Keratinocyte (primary cell): ENCODE results near the gene ARHGEF37. TPM values are rescaled to one million over a fixed set of nuclear protein-coding genes. Genes with fewer than 3 reads are reported as not detected.

Experiments used
- DNase-seq: peaks from one replicate; pipeline ENCODE4 v3.0.0-alpha.2; 2011; ENCODE audit warnings: low read depth, missing footprints, low spot score
- FAIRE-seq: peaks from 2 replicates; lab custom pipeline; 2011; peaks lifted over from hg19 to GRCh38; lab: Jason Lieb, UNC
- H2AFZ ChIP-seq: 2 replicates; pipeline ENCODE4 v1.6.0; 2012; ENCODE audit warnings: low read length, control low read depth, inconsistent platforms; ENCODE audit not compliant: control insufficient read depth
- H3K27ac ChIP-seq: 2 replicates; pipeline ENCODE4 v1.5.1; 2011; ENCODE audit warnings: low read length; ENCODE audit not compliant: control insufficient read depth, insufficient read depth
- H3K27me3 ChIP-seq: 3 replicates; pipeline ENCODE4 v1.6.0; 2011; ENCODE audit warnings: low read length; ENCODE audit not compliant: control insufficient read depth, insufficient read depth; ENCODE audit errors: extremely low read depth
- H3K36me3 ChIP-seq, 2 experiments: 2 replicates in 1 of 2; 3 replicates in 1 of 2; pipeline ENCODE4 v1.5.1; 2011; ENCODE audit warnings: low read length in 2 of 2, mild to moderate bottlenecking in 1 of 2; ENCODE audit not compliant: control insufficient read depth in 2 of 2, insufficient read depth in 2 of 2; ENCODE audit errors: extremely low read depth in 1 of 2
- H3K4me1 ChIP-seq: 3 replicates; pipeline ENCODE4 v1.5.1; 2011; ENCODE audit warnings: low read length; ENCODE audit not compliant: control insufficient read depth, insufficient read depth; ENCODE audit errors: extremely low read depth
- H3K4me2 ChIP-seq: 3 replicates; pipeline ENCODE4 v1.6.0; 2011; ENCODE audit warnings: low read depth, low read length; ENCODE audit not compliant: control insufficient read depth, insufficient read depth; ENCODE audit errors: extremely low read depth
- H3K4me3 ChIP-seq, 3 experiments: fragments of 200-600 bp in 1 of 3; sonication (generic) in 1 of 3; 2 replicates in 2 of 3; 3 replicates in 1 of 3; pipeline ENCODE4 v1.5.1; 2011 to 2016; ENCODE audit warnings: low read length in 3 of 3, mild to moderate bottlenecking in 3 of 3, control low read depth in 2 of 3, inconsistent platforms in 1 of 3, low read depth in 1 of 3, mixed read lengths in 1 of 3, mixed run types in 1 of 3, moderate library complexity in 1 of 3; ENCODE audit not compliant: control insufficient read depth in 2 of 3, insufficient read depth in 2 of 3; ENCODE audit errors: extremely low read depth in 1 of 3
- H3K79me2 ChIP-seq: 2 replicates; pipeline ENCODE4 v1.6.0; 2012; ENCODE audit warnings: low read length; ENCODE audit not compliant: control insufficient read depth, insufficient read depth
- H3K9ac ChIP-seq: 3 replicates; pipeline ENCODE4 v1.6.0; 2011; ENCODE audit warnings: low read length; ENCODE audit not compliant: control insufficient read depth, insufficient read depth; ENCODE audit errors: extremely low read depth
- H3K9me1 ChIP-seq: 3 replicates; pipeline ENCODE4 v1.6.0; 2011; ENCODE audit warnings: low read length; ENCODE audit not compliant: control insufficient read depth, insufficient read depth; ENCODE audit errors: extremely low read depth
- H3K9me3 ChIP-seq: 2 replicates; pipeline ENCODE4 v1.5.1; 2012; ENCODE audit warnings: low read depth, low read length; ENCODE audit not compliant: control insufficient read depth
- H4K20me1 ChIP-seq: 3 replicates; pipeline ENCODE4 v1.6.0; 2011; ENCODE audit warnings: low read length; ENCODE audit not compliant: control insufficient read depth, insufficient read depth; ENCODE audit errors: extremely low read depth
- EZH2 ChIP-seq: IDR thresholded peaks from one replicate; pipeline ENCODE4 v1.6.1; 2012; ENCODE audit warnings: inconsistent platforms, mild to moderate bottlenecking, low read length, moderate library complexity
- dilution Hi-C: fragments of 300-500 bp; cut with MboI; formaldehyde crosslinking; loops from one replicate; pipeline ENCODE4 v1.7.0; 2020; ENCODE audit warnings: low sequenced_read_pairs; ENCODE audit not compliant: extremely low pct_ligation_motif_present
- polyA plus RNA-seq, 5 experiments: library from polyadenylated mRNA; depleted of rRNA in 3 of 5; stranded (reverse) in 3 of 5; stranded (forward) in 1 of 5; unstranded in 1 of 5; fragments of >200 nt; gene quantifications; 1 replicate in 1 of 5; 2 replicates in 3 of 5; 3 replicates in 1 of 5; pipeline versions ENCODE4 v1.2.1 to v1.2.3, GENCODE V29; 2011 to 2012; ENCODE audit warnings: missing spikeins in 2 of 5, low read depth in 1 of 5, low replicate concordance in 1 of 5
- TF ChIP-seq, protein P1 (sequence below), 3 experiments: IDR thresholded peaks in 1 of 3; conservative IDR thresholded peaks in 1 of 3; optimal IDR thresholded peaks in 1 of 3; 2 replicates in 2 of 3; 3 replicates in 1 of 3; pipeline versions ENCODE3 to v1.5.1; 2011; ENCODE audit warnings: low read length in 3 of 3, mild to moderate bottlenecking in 3 of 3, moderate library complexity in 2 of 3, control low read depth in 1 of 3, inconsistent platforms in 1 of 3; ENCODE audit not compliant: insufficient read depth in 2 of 3; ENCODE audit errors: extremely low read depth in 1 of 3

ARHGEF37 gene
- polyA plus RNA-seq, 1 donor (not counting 4 experiments of a cell fraction or from before 2014, with no cell fraction given): 8.7 TPM

GRCh38 chr5:149682532-149683075, 101.3 kb downstream of the ARHGEF37 start:
- Histone ChIP-seq H3K4me1 (no peaks in the 10 kb centered on the region), H3K9me3 (no peaks in the 10 kb centered on the region), H3K79me2 (no peaks in the 10 kb centered on the region), H3K9me1 (no peaks in the 10 kb centered on the region), H3K27me3 (peaks cover 20% of the 10 kb centered on the region), H3K4me2 (no peak overlapping the region), H3K4me3 (no peak overlapping the region), H2AFZ (no peak overlapping the region), H3K36me3 (no peaks in the 10 kb centered on the region), H3K27ac (no peak overlapping the region), H3K9ac (no peak overlapping the region), H4K20me1 (no peaks in the 10 kb centered on the region)
- dilution Hi-C loops: no loop called here
- TF ChIP-seq, protein P1, sequence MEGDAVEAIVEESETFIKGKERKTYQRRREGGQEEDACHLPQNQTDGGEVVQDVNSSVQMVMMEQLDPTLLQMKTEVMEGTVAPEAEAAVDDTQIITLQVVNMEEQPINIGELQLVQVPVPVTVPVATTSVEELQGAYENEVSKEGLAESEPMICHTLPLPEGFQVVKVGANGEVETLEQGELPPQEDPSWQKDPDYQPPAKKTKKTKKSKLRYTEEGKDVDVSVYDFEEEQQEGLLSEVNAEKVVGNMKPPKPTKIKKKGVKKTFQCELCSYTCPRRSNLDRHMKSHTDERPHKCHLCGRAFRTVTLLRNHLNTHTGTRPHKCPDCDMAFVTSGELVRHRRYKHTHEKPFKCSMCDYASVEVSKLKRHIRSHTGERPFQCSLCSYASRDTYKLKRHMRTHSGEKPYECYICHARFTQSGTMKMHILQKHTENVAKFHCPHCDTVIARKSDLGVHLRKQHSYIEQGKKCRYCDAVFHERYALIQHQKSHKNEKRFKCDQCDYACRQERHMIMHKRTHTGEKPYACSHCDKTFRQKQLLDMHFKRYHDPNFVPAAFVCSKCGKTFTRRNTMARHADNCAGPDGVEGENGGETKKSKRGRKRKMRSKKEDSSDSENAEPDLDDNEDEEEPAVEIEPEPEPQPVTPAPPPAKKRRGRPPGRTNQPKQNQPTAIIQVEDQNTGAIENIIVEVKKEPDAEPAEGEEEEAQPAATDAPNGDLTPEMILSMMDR (optimal IDR thresholded peaks at IDR 0.05 in 1 of 3, IDR thresholded peaks at IDR 0.05 in 1 of 3, conservative IDR thresholded peaks at IDR 0.05 in 1 of 3; ENCODE audit: extremely low read depth in 1 of 3, insufficient read depth in 2 of 3, low read length in 3 of 3): no peak
- no peak for TF ChIP-seq EZH2
- DNase-seq: no peak
- FAIRE-seq: no peak

- no peaks in the 10 kb centered on the region for H4K20me1 ChIP-seq
- no peaks in the 10 kb centered on the region for H3K9me3 ChIP-seq
- no peak overlapping the region for H3K27ac ChIP-seq
- H3K4me1 ChIP-seq: no peaks in the 10 kb centered on the region
- FAIRE-seq (no peak), DNase-seq (no peak)
- dilution Hi-C loops: no loop called here
- no peaks in the 10 kb centered on the region for H3K36me3 ChIP-seq
- H3K9ac ChIP-seq: no peak overlapping the region
- H3K9me1 ChIP-seq: no peaks in the 10 kb centered on the region
- no peak overlapping the region for H3K4me3 ChIP-seq
- TF ChIP-seq, protein P1 (optimal IDR thresholded peaks at IDR 0.05 in 1 of 3, IDR thresholded peaks at IDR 0.05 in 1 of 3, conservative IDR thresholded peaks at IDR 0.05 in 1 of 3; ENCODE audit: extremely low read depth in 1 of 3, insufficient read depth in 2 of 3, low read length in 3 of 3): no peak
- TF ChIP-seq EZH2: no peak
- no peak overlapping the region for H3K4me2 ChIP-seq
- no peak overlapping the region for H2AFZ ChIP-seq
- H3K79me2 ChIP-seq: no peaks in the 10 kb centered on the region
- peaks cover 26% of the 10 kb centered on the region for H3K27me3 ChIP-seq
Observed at GRCh38 chr5:149683964-149684363, 102.7 kb downstream of the ARHGEF37 start.
